HepG2 (cell line): ENCODE results near the gene MXI1. TPM values are rescaled to one million over a fixed set of nuclear protein-coding genes. Genes with fewer than 3 reads are reported as not detected.
A peak's percentile ranks its signal among the peaks of the same experiment; 100 is the strongest.

Experiments
- AHDC1 ChIP-seq: sonication (generic); formaldehyde crosslinking; IDR thresholded peaks from 2 replicates; pipeline ENCODE4 v1.5.1; 2020; ENCODE audit warnings: mild to moderate bottlenecking, missing genetic modification reagents, borderline replicate concordance
- BCL6 ChIP-seq: IDR thresholded peaks from 2 replicates; pipeline ENCODE4 v1.6.1; 2016; ENCODE audit warnings: missing genetic modification reagents, missing compliant biosample characterization
- CAMTA2 ChIP-seq: sonication (generic); formaldehyde crosslinking; IDR thresholded peaks from 2 replicates; pipeline ENCODE4 v1.4.0; 2020; ENCODE audit warnings: mild to moderate bottlenecking, missing genetic modification reagents, borderline replicate concordance
- CTCF ChIP-seq: sonication (generic); formaldehyde crosslinking; IDR thresholded peaks from 2 replicates; pipeline ENCODE4 v1.5.0; 2020; ENCODE audit warnings: mild to moderate bottlenecking, missing genetic modification reagents, moderate library complexity
- ELF4 ChIP-seq: sonication (generic); formaldehyde crosslinking; IDR thresholded peaks from 2 replicates; pipeline ENCODE4 v1.5.0; 2020; ENCODE audit warnings: missing genetic modification reagents, mild to moderate bottlenecking, moderate library complexity, borderline replicate concordance
- HNRNPH1 ChIP-seq: fragments of 200-400 bp; formaldehyde crosslinking; optimal IDR thresholded peaks from 2 replicates; pipeline ENCODE3; 2017; ENCODE audit warnings: mild to moderate bottlenecking, low read depth, low read length
- KLF11 ChIP-seq: IDR thresholded peaks from 2 replicates; pipeline ENCODE4 v1.6.1; 2016; ENCODE audit warnings: missing compliant biosample characterization
- NRL ChIP-seq: sonication (generic); formaldehyde crosslinking; IDR thresholded peaks from 2 replicates; pipeline ENCODE4 v1.5.0; 2020; ENCODE audit warnings: missing genetic modification reagents, mild to moderate bottlenecking, moderate library complexity, borderline replicate concordance
- ONECUT2 ChIP-seq: sonication (generic); formaldehyde crosslinking; IDR thresholded peaks from 2 replicates; pipeline ENCODE4 v1.4.0; 2020; ENCODE audit warnings: missing genetic modification reagents
- POLR2G ChIP-seq: fragments of 200-400 bp; formaldehyde crosslinking; IDR thresholded peaks from 2 replicates; pipeline ENCODE4 v1.6.1; 2018; ENCODE audit warnings: mild to moderate bottlenecking, low read depth, low read length, moderate library complexity
- SNAI1 ChIP-seq: sonication (generic); formaldehyde crosslinking; IDR thresholded peaks from 2 replicates; pipeline ENCODE4 v1.5.0; 2020; ENCODE audit warnings: mild to moderate bottlenecking, missing genetic modification reagents, borderline replicate concordance
- TFDP1 ChIP-seq: IDR thresholded peaks from 2 replicates; pipeline ENCODE4 v1.6.1; 2016; ENCODE audit warnings: missing compliant biosample characterization, missing genetic modification reagents, borderline replicate concordance
- TOE1 ChIP-seq: sonication (generic); formaldehyde crosslinking; IDR thresholded peaks from 2 replicates; pipeline ENCODE4 v1.4.0; 2020; ENCODE audit warnings: mild to moderate bottlenecking, missing genetic modification reagents
- ZBTB26 ChIP-seq: IDR thresholded peaks from 2 replicates; pipeline ENCODE4 v1.6.1; 2016; ENCODE audit warnings: missing compliant biosample characterization, missing genetic modification reagents, borderline replicate concordance
- ZNF577 ChIP-seq: sonication (generic); formaldehyde crosslinking; IDR thresholded peaks from 2 replicates; pipeline ENCODE4 v1.4.0; 2020; ENCODE audit warnings: mild to moderate bottlenecking, low read depth, missing genetic modification reagents, borderline replicate concordance
- ZNF619 ChIP-seq: sonication (generic); formaldehyde crosslinking; IDR thresholded peaks from 2 replicates; pipeline ENCODE4 v1.4.0; 2020; ENCODE audit warnings: mild to moderate bottlenecking, missing genetic modification reagents
- ZNF746 ChIP-seq: sonication (generic); formaldehyde crosslinking; IDR thresholded peaks from 2 replicates; pipeline ENCODE4 v1.8.0; 2022; ENCODE audit warnings: mild to moderate bottlenecking, missing genetic modification reagents
- polyA plus RNA-seq, 8 experiments: library from polyadenylated mRNA; depleted of rRNA in 3 of 8; stranded (reverse) in 7 of 8; unstranded in 1 of 8; fragments of >200 nt; fragmentation: Illumina TruSeq in 4 of 8; extraction: Trizol in 4 of 8; gene quantifications; 2 replicates each; pipeline versions ENCODE4 v1.2.1 to v1.2.3, GENCODE V29; 2011 to 2016; ENCODE audit warnings: low read depth in 4 of 8, missing spikeins in 1 of 8, mixed read lengths in 1 of 8; ENCODE audit not compliant: insufficient read depth in 1 of 8
- total RNA-seq, 5 experiments: library from RNA; depleted of rRNA; stranded (reverse); fragments of >200 nt; fragmentation: Illumina TruSeq; extraction: Trizol; gene quantifications; 2 replicates each; pipeline ENCODE4 v1.2.3, GENCODE V29; 2016; ENCODE audit warnings: low read depth in 1 of 5

MXI1 gene
- total and polyA plus RNA-seq, 2 of the 13 experiments (the other 11 are each of a cell fraction or from before 2014, with no cell fraction given) = 6.6 to 22.0 TPM

GRCh38 chr10:110210674-110211464, 3.5 kb downstream of the MXI1 start (continued):
- TF ChIP-seq AHDC1 (CRISPR knock-in tag) = no peak
- no peak for TF ChIP-seq ZNF577
- TF ChIP-seq ONECUT2 (CRISPR knock-in tag) = no peak
- TF ChIP-seq CAMTA2 = no peak
- TF ChIP-seq BCL6 (CRISPR knock-in tag) = peak; percentile 28
- no peak for TF ChIP-seq TOE1 (CRISPR knock-in tag)
- no peak for TF ChIP-seq ELF4
- no peak; the same call in 1 of the 2 replicates for TF ChIP-seq ZBTB26 (CRISPR knock-in tag)
- no peak for TF ChIP-seq NRL
- no peak; the same call in 1 of the 2 replicates for TF ChIP-seq ZNF619
- TF ChIP-seq POLR2G = peak; percentile 38
- 0 out of 2 replicates have a peak, but pooled peaks have one; percentile 41 for TF ChIP-seq SNAI1 (CRISPR knock-in tag)
- TF ChIP-seq HNRNPH1 = no peak
- no peak; the same call in 1 of the 2 replicates for TF ChIP-seq KLF11 (CRISPR knock-in tag)
- TF ChIP-seq TFDP1 = peak; percentile 35; the same call in 1 of the 2 replicates
- peak; percentile 13; the same call in 1 of the 2 replicates for TF ChIP-seq CTCF (CRISPR knock-in tag)
- TF ChIP-seq ZNF746 (CRISPR knock-in tag) = peak; percentile 60
